HEK293 (cell line): ENCODE results near the gene ERMP1.
"Not testable (repeated sequence)": the region's sequence is repeated elsewhere in the genome, so short reads cannot be mapped to it uniquely, and the experiment has no call there.

Experiments
- CTCF ChIA-PET: fragments of 350-600 bp; formaldehyde crosslinking; extraction: SDS; loops from one replicate; lab custom pipeline; 2021; ENCODE audit warnings: antibody characterized with exemption; lab: Yijun Ruan, JAX
- POLR2A ChIA-PET: fragments of 300-600 bp; formaldehyde crosslinking; extraction: SDS; loops from one replicate; lab custom pipeline; 2020; ENCODE audit warnings: antibody characterized with exemption, inconsistent platforms; lab: Yijun Ruan, JAX
- H3K27ac ChIP-seq: fragments of 200-500 bp; sonication (Bioruptor generic); 2 replicates; pipeline ENCODE4 v1.5.1; 2014; ENCODE audit warnings: low read depth, low read length, control low read depth, inconsistent platforms; ENCODE audit errors: extremely low read depth
- H3K36me3 ChIP-seq, 2 experiments: fragments of 200-500 bp in 1 of 2; sonication (Bioruptor generic) in 1 of 2; 1 replicate in 1 of 2; 2 replicates in 1 of 2; pipeline ENCODE4 v1.5.1; 2014 to 2017; ENCODE audit warnings: inconsistent platforms in 2 of 2, low read length in 2 of 2; ENCODE audit not compliant: control insufficient read depth in 2 of 2, insufficient read depth in 1 of 2
- H3K4me1 ChIP-seq: fragments of 200-500 bp; sonication (Bioruptor generic); 2 replicates; pipeline ENCODE4 v1.5.1; 2014; ENCODE audit warnings: mild to moderate bottlenecking, low read length, inconsistent platforms; ENCODE audit not compliant: control insufficient read depth, insufficient read depth
- H3K4me3 ChIP-seq: 2 replicates; pipeline ENCODE4 v1.5.1; 2011; ENCODE audit warnings: low read depth, mild to moderate bottlenecking, control low read depth, low read length, moderate library complexity
- H3K9me3 ChIP-seq: fragments of 200-500 bp; sonication (Bioruptor generic); 2 replicates; pipeline ENCODE4 v1.5.1; 2014; ENCODE audit warnings: low read depth, low read length, inconsistent platforms; ENCODE audit not compliant: control insufficient read depth, insufficient read depth
- GLIS1 ChIP-seq: fragments of 450-650 bp; formaldehyde crosslinking; IDR thresholded peaks from 2 replicates; pipeline ENCODE4 v1.5.1; 2016; ENCODE audit warnings: missing biosample characterization, missing genetic modification characterization
- GLIS2 ChIP-seq: fragments of 450-650 bp; formaldehyde crosslinking; IDR thresholded peaks from 2 replicates; pipeline ENCODE4 v1.5.1; 2016; ENCODE audit warnings: missing biosample characterization, missing genetic modification characterization
- KLF9 ChIP-seq: fragments of 450-650 bp; formaldehyde crosslinking; IDR thresholded peaks from 2 replicates; pipeline ENCODE4 v1.5.1; 2016; ENCODE audit warnings: missing biosample characterization, missing genetic modification characterization, low read depth
- PRDM10 ChIP-seq: fragments of 450-650 bp; formaldehyde crosslinking; IDR thresholded peaks from 2 replicates; pipeline ENCODE4 v1.5.1; 2016; ENCODE audit warnings: missing biosample characterization, missing genetic modification characterization
- SP3 ChIP-seq: fragments of 450-650 bp; formaldehyde crosslinking; IDR thresholded peaks from 2 replicates; pipeline ENCODE4 v1.5.1; 2016; ENCODE audit warnings: missing biosample characterization, missing genetic modification characterization
- SP7 ChIP-seq: fragments of 450-650 bp; formaldehyde crosslinking; IDR thresholded peaks from 2 replicates; pipeline ENCODE4 v1.5.1; 2016; ENCODE audit warnings: missing biosample characterization, missing genetic modification characterization
- TSHZ1 ChIP-seq: fragments of 450-650 bp; formaldehyde crosslinking; IDR thresholded peaks from 2 replicates; pipeline ENCODE4 v1.5.1; 2016; ENCODE audit warnings: missing biosample characterization, missing genetic modification characterization, borderline replicate concordance
- ZBTB17 ChIP-seq: fragments of 450-650 bp; formaldehyde crosslinking; IDR thresholded peaks from 2 replicates; pipeline ENCODE4 v1.5.1; 2016; ENCODE audit warnings: missing biosample characterization, missing genetic modification characterization
- ZFHX2 ChIP-seq: fragments of 450-650 bp; formaldehyde crosslinking; conservative IDR thresholded peaks from 2 replicates; pipeline ENCODE4 v1.5.1; 2016; ENCODE audit warnings: missing biosample characterization, missing genetic modification characterization
- ZNF146 ChIP-seq: fragments of 450-650 bp; formaldehyde crosslinking; IDR thresholded peaks from 2 replicates; pipeline ENCODE4 v1.5.1; 2016; ENCODE audit warnings: missing biosample characterization, missing genetic modification characterization
- ZNF362 ChIP-seq: fragments of 450-650 bp; formaldehyde crosslinking; IDR thresholded peaks from 2 replicates; pipeline ENCODE4 v1.5.1; 2016; ENCODE audit warnings: missing biosample characterization, missing genetic modification characterization
- ZNF366 ChIP-seq: fragments of 450-650 bp; formaldehyde crosslinking; conservative IDR thresholded peaks from 2 replicates; pipeline ENCODE4 v1.5.1; 2016; ENCODE audit warnings: missing biosample characterization, missing genetic modification characterization
- ZNF629 ChIP-seq: fragments of 450-650 bp; formaldehyde crosslinking; IDR thresholded peaks from 2 replicates; pipeline ENCODE4 v1.5.1; 2017; ENCODE audit warnings: missing biosample characterization, missing genetic modification characterization
- ZNF768 ChIP-seq: fragments of 450-650 bp; formaldehyde crosslinking; IDR thresholded peaks from 2 replicates; pipeline ENCODE4 v1.5.1; 2018; ENCODE audit warnings: missing biosample characterization, mild to moderate bottlenecking, missing genetic modification characterization
- ZSCAN5A ChIP-seq: fragments of 450-650 bp; formaldehyde crosslinking; IDR thresholded peaks from 2 replicates; pipeline ENCODE4 v1.5.1; 2016; ENCODE audit warnings: missing biosample characterization, missing genetic modification characterization

The ERMP1 gene

GRCh38 chr9:5882244-5883012 lies 49.5 kb upstream of the ERMP1 start:
- H3K27ac ChIP-seq, POLR2A ChIA-PET, H3K4me1 ChIP-seq, H3K36me3 ChIP-seq, H3K4me3 ChIP-seq, H3K9me3 ChIP-seq: not testable (repeated sequence)
- peak; percentile 53 for TF ChIP-seq ZNF146 (tag by site-specific recombination)
- TF ChIP-seq, all 188 proteins: peak for 1; not testable (repeated sequence) for 187
- CTCF ChIA-PET = interaction anchor here (0.6 to 1.1 kb wide), 4 partner anchors 49 to 63 kb away, joined by 3 to 4 read pairs (median 3); partner anchors contain the start of gene ERMP1

GRCh38 chr9:5879419-5880181 lies 46.7 kb upstream of the ERMP1 start:
- H3K36me3 ChIP-seq = no peaks in the 10 kb centered on the region
- CTCF ChIA-PET = interaction anchor here (0.6 to 2.0 kb wide), 12 partner anchors 10 to 730 kb away, joined by 3 to 16 read pairs (median 3); partner anchors contain the start of gene ERMP1
- TF ChIP-seq ZFHX2 (tag by site-specific recombination) (peak; percentile 43), SP7 (tag by site-specific recombination) (no peak), ZNF629 (tag by site-specific recombination) (peak; percentile 76), GLIS1 (peak; percentile 93), TSHZ1 (tag by site-specific recombination) (0 out of 2 replicates have a peak, but pooled peaks have one; percentile 4), ZBTB17 (tag by site-specific recombination) (peak; percentile 62; the same call in 1 of the 2 replicates), KLF9 (tag by site-specific recombination) (0 out of 2 replicates have a peak, but pooled peaks have one; percentile 22), ZNF768 (no peak), ZNF366 (peak; percentile 59), GLIS2 (no peak), ZSCAN5A (tag by site-specific recombination) (no peak), SP3 (tag by site-specific recombination) (0 out of 2 replicates have a peak, but pooled peaks have one; percentile 9), PRDM10 (tag by site-specific recombination) (peak; percentile 88), ZNF362 (peak; percentile 59; the same call in 1 of the 2 replicates)
- TF ChIP-seq, all 188 proteins: peak for 10
- H3K27ac ChIP-seq = no peak overlapping the region
- POLR2A ChIA-PET = interaction anchor here (0.7 to 1.7 kb wide), 10 partner anchors 27 to 818 kb away, joined by 3 to 15 read pairs (median 3); partner anchors contain the start of genes ERMP1, RANBP6 and RIC1
- H3K4me3 ChIP-seq = peak overlapping the region; percentile 19
- no peaks in the 10 kb centered on the region for H3K9me3 ChIP-seq
- no peaks in the 10 kb centered on the region for H3K4me1 ChIP-seq
